ENCODE data around the gene SPTBN1.

GRCh38 chr2:54444503-54444902 is 11.6 kb upstream of the SPTBN1 start:
- TF ChIP-seq CTCF (IDR thresholded peaks at IDR 0.05; ENCODE audit: low read length) (no peak), EZH2 (IDR thresholded peaks at IDR 0.05; ENCODE audit: borderline replicate concordance, low read length) (no peak)

Measured in OCI-LY1 (cell line).